A549 (cell line): ENCODE results near the gene MUC21.

ENCODE experiments used
- CBX8 ChIP-seq: fragments of 200-600 bp; sonication (generic); IDR thresholded peaks from 2 replicates; pipeline ENCODE4 v1.6.1; 2016
- CEBPB ChIP-seq, 2 experiments: fragments of >200 bp in 1 of 2; sonication (Bioruptor Twin) in 1 of 2; formaldehyde crosslinking in 1 of 2; IDR thresholded peaks; 2 replicates each; pipeline ENCODE4 v1.6.1; 2012 to 2016
- CTCF ChIP-seq: fragments of >200 bp; sonication (Bioruptor Twin); formaldehyde crosslinking; IDR thresholded peaks from 3 replicates; pipeline ENCODE4 v1.5.1; 2016
- ELK1 ChIP-seq: fragments of 150-350 bp; IDR thresholded peaks from 2 replicates; pipeline ENCODE4 v1.6.1; 2014; ENCODE audit warnings: low read depth, mild to moderate bottlenecking, low read length
- EP300 ChIP-seq, 2 experiments: fragments of >200 bp; sonication (Bioruptor Twin); formaldehyde crosslinking; IDR thresholded peaks; 2 replicates in 1 of 2; 3 replicates in 1 of 2; pipeline ENCODE4 v1.6.1; 2016 to 2017
- POLR2A ChIP-seq: IDR thresholded peaks from 2 replicates; pipeline ENCODE4 v1.6.1; 2012; ENCODE audit warnings: mild to moderate bottlenecking, low read length
- POLR2AphosphoS2 ChIP-seq: conservative IDR thresholded peaks from 2 replicates; pipeline ENCODE4 v1.6.1; 2012; ENCODE audit warnings: low read length, improper control_type of control experiment, inconsistent platforms
- REST ChIP-seq: fragments of 200-600 bp; sonication (generic); IDR thresholded peaks from 2 replicates; pipeline ENCODE4 v1.6.1; 2016; ENCODE audit warnings: antibody characterized with exemption, mild to moderate bottlenecking, moderate library complexity
- TF ChIP-seq, protein P1 (sequence below): IDR thresholded peaks from 2 replicates; pipeline ENCODE4 v1.6.1; 2012
- TF ChIP-seq, protein P2 (sequence below): IDR thresholded peaks from 2 replicates; pipeline ENCODE4 v1.6.1; 2012; ENCODE audit warnings: low read depth, borderline replicate concordance

GRCh38 chr6:31033075-31033474 is 49.6 kb downstream of the MUC21 start:
- TF ChIP-seq REST (no peak), CTCF (no peak), POLR2AphosphoS2 (no peak), EP300 (IDR thresholded peaks at IDR 0.05) (no peak), POLR2A (no peak), CEBPB (IDR thresholded peaks at IDR 0.05) (no peak), ELK1 (no peak), CBX8 (no peak)
- TF ChIP-seq, protein P1, sequence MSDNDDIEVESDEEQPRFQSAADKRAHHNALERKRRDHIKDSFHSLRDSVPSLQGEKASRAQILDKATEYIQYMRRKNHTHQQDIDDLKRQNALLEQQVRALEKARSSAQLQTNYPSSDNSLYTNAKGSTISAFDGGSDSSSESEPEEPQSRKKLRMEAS: no peak
- TF ChIP-seq, protein P2, sequence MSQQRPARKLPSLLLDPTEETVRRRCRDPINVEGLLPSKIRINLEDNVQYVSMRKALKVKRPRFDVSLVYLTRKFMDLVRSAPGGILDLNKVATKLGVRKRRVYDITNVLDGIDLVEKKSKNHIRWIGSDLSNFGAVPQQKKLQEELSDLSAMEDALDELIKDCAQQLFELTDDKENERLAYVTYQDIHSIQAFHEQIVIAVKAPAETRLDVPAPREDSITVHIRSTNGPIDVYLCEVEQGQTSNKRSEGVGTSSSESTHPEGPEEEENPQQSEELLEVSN: no peak
